ENCODE measurements around the gene SYNJ2BP. TPM values are rescaled to one million over a fixed set of nuclear protein-coding genes. Genes with fewer than 3 reads are reported as not detected.
"Not testable (repeated sequence)": the region's sequence is repeated elsewhere in the genome, so short reads cannot be mapped to it uniquely, and the experiment has no call there.

The SYNJ2BP gene, protein sequence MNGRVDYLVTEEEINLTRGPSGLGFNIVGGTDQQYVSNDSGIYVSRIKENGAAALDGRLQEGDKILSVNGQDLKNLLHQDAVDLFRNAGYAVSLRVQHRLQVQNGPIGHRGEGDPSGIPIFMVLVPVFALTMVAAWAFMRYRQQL
- 15.7 and 20.3 TPM in 2 replicates for total RNA-seq (2014; rRNA removed; shearing (Covaris generic))

DNA sequence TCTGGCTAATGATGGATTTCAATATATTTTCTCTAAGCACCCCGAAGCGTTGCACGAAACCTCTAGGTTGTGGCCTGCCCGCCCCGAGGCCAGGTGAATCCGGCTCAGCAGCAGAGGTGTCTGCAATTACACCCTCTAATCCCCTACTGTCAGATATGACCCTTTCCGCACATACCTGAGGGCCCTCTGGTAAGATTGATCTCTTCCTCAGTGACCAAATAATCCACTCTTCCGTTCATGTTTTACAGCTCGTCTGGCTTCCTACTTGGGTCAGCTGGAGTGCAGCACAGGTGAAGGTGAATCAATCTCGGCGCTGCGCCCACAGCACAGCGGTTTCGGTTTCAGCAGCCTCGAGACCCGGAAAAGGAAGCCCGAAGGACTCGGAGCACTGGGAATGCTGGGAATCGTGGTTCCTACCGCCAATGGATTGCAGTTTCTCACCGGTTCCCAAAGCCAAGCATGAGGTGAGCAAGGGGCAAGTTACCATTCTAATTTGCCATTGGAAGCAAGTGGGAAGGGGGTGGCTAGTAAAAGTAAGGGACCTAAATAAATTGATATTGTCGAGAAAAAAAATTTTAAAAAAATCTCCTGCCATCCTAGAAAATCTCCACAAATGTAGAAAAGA lies at the start of gene SYNJ2BP:
TSS of gene SYNJ2BP (minus strand) at position 366 of the 625 bp plus-strand sequence. CDS start at position 239, 127 bp downstream.
- peak; percentile 58 for DNase-seq (ENCODE audit: low spot score)

DNA sequence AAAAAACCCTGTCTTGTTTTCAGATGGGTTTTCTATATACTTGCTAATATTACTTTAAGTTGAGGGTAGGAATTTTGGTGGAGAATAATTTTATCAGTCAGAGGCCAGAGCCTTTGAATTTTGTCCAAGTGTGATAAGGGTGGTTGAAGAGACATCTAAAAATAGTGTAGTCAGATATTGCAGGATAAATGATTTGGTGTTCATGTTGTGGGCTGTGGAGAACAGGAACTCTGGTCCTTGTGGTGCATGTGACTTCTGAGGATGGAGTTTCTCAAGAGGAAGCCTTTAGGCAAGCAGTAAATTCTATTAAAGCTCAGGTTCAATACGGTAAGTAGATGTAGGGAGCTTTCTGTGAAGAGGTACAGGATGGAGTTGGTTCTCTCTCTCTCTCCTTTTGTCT lies 37.8 kb upstream of the SYNJ2BP start:
- DNase-seq (ENCODE audit: low spot score) = no peak

DNA sequence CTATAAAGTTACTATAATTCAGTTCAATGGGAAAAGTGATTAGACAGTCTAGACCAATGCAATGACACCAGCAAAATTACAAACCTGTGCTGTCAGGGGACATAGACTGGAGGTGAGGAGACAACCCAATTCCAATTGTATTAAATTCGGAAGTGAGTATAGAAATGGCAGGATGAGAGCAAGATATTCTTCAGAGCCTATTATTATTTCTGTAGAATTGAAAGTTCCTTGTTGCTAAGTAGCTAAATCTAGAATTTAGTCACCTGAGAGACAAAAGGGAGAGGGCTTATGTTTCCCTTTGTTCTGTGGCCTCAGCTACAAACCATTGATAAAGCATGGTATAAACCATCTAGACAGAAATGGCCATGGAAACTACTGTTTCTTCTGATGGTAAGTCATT lies 35.0 kb upstream of the SYNJ2BP start, which contains the start of gene ADAM21:
TSS of gene ADAM21 (plus strand) at position 301 of the 400 bp plus-strand sequence. CDS start 5,326 bp downstream, outside the sequence.
- DNase-seq (ENCODE audit: low spot score) = no peak

DNA sequence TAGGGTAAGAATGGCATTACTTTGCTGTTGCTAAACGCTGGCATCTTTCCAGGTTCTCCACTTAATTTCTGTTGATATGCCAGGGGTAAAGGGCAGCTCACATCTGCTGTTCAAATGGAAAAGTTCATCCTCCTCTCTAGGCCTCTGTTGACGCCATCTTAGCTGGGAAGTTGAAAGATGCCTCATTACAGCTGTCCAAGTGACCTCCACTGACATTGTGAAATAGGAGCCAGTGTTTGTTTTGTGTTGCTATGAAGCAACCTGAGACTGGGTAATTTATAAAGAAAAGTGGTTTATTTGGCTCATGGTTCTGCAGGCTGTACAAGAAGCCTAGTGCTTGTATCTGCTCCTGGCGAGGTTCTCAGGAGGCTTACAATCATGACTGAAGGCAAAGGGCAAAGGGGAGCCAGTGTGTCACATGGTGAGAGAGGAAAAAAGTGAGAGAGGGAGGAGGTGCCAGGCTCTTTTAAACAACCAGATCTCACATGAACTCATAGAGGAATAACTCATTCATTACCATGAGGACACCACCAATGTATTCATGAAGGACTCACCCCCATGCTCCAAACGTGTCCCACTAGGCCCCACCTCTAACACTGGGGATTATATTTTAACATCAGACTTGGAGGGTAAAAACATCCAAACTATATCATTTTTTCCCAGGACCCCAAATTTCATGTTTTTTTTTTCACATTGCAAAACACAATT lies 31.9 kb upstream of the SYNJ2BP start:
- no peak for DNase-seq (ENCODE audit: low spot score)

DNA sequence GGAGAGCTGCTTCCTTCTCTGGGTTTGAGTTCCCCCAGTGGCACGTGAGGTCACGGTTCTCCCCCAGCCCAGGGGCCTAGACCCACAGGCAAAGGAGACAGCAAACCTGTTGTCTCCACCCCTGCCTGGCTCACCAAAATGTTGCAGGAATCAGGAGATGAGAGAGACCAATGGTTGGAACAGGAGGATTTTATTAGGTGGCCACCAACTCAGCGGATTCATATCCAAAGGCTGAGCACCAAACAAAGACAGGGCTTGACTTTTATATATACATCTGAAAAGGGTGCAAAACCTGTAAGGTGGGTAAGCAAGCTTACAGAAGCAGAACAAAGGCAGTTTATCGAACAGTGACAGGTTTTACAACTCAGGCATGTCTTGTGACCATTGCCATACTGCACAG lies 25.9 kb upstream of the SYNJ2BP start:
- DNase-seq (ENCODE audit: low spot score) = no peak

DNA sequence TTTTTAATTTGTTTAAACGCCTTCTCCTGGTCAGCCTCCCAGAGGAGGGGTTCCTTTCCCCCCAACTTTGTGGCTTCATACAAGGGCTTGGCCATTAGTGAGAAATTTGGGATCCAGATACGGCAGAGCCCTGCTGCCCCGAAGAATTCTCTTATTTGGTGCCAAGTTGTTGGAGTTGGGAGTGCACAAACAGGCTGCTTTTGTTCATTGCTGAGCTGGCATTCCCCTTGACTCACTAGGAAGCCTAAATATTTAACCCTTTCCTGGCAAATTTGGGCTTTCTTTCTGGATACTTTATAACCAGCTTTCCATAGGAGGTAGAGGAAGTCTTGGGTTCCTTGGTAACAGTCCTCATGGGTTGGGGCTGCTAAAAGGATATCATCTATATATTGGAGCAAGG lies 24.8 kb upstream of the SYNJ2BP start:
- DNase-seq (ENCODE audit: low spot score) = no peak

DNA sequence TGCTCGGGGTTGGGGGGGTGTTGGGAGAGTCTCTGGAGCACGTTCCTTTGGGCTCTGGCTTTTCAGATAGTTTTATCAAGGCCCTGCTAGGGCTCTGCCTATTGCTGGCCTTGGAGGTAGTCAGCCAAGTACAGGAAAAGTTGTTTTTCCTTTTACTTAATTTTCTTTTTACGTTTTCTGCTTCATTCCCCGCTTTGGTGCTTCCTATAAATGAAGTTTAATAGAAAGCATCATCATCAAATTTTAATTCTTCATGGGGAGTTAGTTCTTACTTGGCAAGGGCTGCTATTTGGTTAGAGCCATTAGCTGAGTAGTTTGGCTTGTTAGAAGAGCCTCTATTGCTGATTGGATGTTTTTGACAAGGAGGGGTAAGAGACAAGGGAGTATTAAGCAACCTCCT lies 20.0 kb upstream of the SYNJ2BP start:
- no peak for DNase-seq (ENCODE audit: low spot score)

DNA sequence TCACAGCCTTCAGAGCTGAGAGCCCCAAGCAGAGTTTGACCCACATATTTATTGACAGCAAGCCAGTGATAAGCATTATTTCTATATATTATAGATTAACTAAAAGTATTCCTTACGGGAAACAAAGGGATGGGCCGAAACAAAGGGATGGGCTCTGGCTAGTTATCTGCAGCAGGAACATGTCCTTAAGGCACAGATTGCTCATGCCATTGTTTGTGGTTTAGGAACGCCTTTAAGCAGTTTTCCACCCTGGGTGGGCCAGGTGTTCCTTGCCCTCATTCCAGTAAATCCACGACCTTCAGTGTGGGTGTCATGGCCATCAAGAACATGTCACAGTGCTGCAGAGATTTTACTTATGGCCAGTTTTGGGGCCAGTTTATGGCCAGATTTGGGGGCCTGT lies 9.7 kb upstream of the SYNJ2BP start:
- not testable (repeated sequence) for DNase-seq (ENCODE audit: low spot score)

DNA sequence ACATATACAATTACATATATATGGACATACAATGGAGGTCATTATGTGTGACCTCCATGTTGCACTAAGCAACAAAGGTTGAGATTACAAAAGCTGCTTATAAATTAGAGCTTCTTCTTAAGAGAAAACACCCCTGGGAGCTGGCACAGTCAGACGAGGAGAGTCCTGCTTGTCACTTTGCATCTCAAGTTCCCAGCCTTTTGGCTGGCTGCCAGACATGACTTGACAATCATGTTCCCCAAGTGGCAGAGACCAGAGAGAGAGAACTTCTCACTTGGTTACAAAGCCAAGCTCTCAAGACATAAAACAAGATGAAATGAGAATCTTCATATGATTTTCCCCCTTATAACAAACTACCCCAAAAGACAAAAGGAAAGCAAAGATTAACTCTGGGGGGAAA lies 8.5 kb upstream of the SYNJ2BP start:
- no peak for DNase-seq (ENCODE audit: low spot score)

DNA sequence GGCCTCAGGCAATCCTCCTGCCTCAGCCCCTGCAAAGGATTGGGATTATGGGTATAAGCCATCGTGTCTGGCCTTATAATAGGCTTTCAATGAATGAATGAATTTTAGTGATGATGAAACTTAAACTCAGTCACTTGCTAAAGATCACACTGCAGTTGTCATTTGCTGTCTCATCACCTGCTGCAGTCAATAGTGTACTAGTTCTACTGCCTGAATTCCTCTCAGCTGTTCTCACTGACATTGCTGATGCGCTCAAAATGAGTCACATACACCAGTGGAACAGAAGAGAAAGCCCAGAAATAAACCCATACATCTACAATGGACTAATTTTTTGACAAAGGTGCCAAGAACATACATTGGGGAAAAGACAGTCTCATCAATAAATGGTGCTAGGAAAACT lies 5.6 kb upstream of the SYNJ2BP start:
- no peak for DNase-seq (ENCODE audit: low spot score)

DNA sequence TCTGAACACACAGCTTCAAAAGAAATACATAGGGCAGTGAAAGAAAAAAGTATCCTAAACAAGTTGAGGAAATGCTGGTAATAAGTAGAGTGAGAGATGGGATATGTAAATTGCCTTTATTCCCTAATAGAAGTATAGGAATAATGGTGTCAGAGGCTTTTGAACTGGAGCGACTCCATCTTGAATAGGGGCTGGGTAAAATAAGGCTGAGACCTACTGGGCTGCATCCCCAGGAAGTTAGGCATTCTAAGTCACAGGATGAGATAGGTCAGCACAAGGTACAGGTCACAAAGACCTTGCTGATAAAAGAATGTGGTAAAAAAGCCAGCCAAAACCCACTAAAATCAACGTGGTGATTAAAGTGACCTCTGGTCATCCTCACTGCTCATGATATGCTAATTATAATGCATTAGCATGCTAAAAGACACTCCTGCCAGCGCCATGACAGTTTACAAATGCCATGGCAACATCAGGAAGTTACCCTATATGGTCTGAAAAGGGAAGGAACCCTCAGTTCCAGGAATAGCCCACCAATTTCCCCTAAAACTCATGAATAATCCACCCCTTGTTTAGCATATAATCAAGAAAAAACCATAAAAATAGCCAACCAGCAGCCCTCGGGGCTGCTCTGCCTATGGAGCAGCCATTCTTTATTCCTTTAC lies 2.5 kb upstream of the SYNJ2BP start:
- DNase-seq (ENCODE audit: low spot score) = not testable (repeated sequence)

DNA sequence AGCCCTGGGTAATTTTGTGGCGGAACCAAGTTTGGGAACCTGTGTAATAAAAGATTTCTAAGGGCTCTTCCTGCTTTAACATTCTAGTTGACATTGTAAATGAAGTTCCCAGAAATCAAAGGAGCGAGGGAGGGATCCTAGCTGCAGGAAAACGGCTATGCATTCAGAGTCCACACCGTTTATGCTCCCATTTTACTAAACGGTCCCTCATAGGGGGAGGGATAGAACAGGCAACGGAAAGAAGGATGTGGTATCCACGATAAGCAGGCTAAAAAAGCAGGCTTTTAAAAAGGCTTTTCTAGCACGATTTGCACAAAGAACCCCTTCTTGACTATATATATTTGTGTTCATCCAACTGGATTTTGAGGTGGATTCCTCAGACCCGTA lies 559 bp downstream of the SYNJ2BP start:
- no peak for DNase-seq (ENCODE audit: low spot score)

DNA sequence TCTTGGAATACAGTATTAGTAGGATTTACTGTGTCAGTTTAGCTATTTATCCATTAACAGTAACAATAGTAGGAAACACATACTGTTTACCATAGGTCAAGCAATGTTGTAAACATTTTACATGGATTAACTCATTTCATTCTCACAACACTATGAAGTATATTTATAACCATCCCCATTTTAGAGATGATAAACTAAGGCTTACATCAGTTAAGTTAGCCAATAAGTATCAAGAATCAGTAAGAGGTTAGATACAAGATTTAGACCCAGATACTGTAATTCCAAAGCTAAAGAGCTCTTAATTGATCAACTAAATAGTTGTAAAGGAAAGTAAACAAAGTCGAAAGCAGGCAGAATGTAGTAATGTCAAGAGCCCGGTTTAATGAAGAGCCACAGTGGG lies 1.1 kb downstream of the SYNJ2BP start:
- DNase-seq (ENCODE audit: low spot score) = no peak

DNA sequence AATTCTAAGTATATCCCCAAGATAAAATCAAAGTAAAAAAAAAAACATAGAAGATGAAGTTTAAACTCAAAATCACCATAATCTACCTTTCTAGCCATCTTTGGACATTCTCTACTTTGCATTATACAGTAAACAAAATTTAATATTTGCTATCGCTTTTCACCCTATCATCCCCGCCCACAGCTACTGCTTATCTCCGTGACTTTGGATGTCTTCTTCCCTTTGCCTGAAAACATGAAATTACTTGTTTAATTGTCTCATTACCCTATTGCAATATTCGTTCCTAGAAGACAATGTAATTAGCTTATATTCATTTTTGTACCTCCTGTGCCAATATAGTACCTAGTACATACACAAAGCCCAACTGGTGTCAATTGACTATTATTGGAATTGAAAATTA lies 9.3 kb downstream of the SYNJ2BP start:
- no peak for DNase-seq (ENCODE audit: low spot score)

DNA sequence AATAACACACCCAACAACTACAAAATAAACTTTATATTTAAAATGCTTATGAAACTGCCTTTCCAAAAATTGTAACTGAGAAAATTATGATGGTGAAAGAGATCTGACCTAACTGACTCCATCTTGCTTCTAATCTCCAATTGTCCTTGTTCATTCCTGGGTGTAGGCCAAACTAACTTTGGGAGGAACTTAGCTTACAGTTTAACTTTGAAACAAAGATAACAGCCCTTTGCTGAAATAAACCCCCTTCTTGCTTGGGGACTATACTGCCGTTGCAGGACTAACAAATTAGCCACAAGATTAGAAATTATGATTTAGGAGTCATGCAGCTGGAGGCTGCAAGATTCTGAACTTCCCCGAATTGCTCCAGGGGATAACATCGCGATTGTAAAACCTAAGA lies 10.7 kb downstream of the SYNJ2BP start:
- not testable (repeated sequence) for DNase-seq (ENCODE audit: low spot score)

DNA sequence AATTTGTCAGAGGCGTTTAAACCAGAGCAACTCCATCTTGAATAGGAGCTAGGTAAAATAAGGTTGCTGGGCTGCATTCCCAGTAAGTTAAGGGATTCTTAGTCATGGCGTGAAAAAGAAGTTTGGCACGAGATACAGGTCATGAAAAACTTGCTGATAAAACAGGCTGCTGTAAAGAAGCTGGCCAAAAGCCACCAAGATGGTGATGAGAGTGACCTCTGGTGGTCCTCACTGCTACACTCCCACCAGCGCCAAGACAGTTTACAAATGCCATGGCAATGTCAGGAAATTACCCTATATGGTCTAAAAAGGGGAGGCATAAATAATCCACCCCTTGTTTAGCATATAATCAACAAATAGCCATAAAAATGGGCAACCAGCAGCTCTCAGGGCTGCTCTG lies 13.6 kb downstream of the SYNJ2BP start:
- DNase-seq (ENCODE audit: low spot score) = peak; percentile 4

DNA sequence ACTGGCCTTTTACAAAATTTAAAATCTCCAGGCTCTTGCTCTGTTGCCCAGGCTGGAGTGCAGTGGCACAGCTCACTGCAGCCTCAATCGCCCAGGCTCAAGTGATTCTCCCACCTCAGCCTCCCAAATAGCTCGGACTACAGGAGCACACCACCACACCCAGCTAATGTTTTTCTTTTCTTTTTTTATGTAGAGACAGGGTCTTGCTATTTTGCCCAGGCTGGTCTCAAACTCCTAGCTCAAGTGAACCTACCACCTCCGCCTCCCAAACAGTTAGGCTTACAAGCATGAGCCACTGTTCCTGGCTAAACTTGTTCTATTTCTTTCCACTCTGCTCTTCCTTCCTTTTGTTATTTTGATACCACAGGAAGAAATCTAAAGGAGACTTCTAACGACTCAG lies 15.2 kb downstream of the SYNJ2BP start:
- no peak for DNase-seq (ENCODE audit: low spot score)

DNA sequence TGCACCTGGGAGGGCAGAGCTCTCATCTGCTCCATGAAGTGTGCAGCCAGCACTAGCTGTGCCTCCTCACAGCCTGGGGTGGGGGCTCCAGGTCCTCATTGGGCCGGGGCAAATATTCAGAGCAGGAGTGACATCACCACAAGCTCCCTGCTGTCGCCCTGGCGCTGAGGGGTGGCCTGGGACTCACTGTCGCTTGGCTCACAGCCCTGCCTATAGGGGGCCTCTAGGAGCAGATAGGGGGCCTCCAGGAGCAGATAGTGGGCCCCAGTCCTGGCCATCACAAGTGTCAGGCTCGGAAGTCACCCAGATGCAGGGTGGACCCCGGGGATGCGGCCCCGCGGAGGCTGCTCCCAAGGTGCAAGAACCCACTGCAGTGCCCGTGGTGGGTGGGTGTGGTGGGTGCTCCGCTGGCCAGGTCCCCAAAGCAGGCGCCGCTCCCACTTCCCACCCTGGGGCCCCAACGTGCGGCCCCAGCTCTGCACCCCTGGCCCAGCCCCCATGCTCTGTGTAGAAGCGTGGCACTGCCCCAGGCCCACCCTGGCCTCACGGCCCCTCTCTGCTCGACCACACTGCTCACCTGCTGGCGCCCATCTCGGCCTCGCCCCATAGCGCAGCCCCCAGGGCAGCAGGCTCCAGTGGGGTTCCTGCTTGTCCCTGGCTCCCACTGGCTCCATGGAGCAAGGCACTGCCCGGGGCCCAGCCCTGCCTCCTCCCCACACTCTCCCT lies 18.0 kb downstream of the SYNJ2BP start:
- DNase-seq (ENCODE audit: low spot score) = no peak

DNA sequence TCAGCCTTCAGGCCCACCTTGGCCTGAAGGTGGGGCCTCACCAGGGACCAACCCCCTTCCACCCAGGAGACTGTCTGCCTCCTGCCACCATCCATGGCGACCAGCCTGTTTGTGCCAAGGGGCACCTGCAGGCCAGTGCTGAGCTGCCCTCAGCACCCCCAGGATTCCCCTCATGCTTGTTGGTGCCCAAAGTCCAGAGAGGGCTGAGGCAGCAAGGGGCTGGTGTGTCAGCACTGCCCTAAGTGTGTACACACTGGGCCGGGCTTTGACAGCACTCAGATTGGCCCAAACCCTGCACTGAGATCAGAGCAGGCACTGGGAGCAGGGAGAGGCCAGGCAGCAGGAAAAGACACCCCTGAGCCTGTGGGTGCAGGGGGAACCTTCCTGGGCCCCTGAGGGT lies 18.6 kb downstream of the SYNJ2BP start:
- no peak for DNase-seq (ENCODE audit: low spot score)

DNA sequence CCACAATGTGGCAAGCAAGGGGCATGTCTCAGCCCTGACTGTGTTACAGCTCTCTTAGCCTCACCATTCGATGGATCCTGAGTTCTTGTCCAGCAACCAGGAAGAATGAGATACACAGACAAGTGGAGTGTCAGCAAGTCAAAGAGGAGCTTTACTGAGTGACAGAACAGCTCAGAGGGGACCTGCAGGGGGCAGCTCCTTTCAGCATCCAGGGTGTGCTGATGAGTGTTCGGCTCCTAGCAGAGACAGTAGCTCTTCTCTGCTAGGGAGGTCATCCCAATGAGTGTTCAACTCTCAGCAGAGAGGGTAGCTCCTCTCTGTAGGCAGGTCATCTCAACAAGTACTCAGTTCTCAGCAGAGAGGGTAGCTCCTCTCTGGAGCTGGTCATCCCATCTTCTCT lies 19.1 kb downstream of the SYNJ2BP start:
- DNase-seq (ENCODE audit: low spot score) = no peak

DNA sequence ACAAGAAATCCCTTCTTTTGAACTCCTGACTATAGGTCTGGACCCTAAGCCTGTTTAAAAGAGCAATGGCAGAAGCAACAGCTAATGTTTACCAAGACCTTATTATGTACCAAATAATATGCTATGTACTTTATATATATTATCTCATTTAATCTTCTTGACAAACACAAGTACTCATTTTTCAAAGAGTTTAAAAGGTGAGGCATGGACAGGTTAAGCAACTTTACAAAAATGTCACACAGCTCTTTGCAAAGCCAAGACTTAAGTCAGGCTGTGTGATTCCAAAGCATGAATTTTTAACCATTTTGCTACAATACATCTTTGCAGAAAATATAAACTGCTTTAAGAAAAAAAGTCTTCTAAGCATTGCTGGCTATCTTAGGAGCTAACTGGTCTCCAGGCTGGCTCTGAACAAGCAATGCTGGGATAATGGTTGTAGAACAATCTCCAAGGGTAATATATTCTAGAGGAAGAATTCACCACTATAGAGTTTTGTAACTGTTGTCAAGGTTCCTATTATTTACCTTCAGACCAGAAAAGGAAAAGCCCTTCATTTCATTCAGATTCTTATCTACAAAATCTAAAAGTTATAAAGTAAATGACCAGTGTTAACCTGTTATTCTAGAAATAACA lies 22.1 kb downstream of the SYNJ2BP start:
- no peak for DNase-seq (ENCODE audit: low spot score)

DNA sequence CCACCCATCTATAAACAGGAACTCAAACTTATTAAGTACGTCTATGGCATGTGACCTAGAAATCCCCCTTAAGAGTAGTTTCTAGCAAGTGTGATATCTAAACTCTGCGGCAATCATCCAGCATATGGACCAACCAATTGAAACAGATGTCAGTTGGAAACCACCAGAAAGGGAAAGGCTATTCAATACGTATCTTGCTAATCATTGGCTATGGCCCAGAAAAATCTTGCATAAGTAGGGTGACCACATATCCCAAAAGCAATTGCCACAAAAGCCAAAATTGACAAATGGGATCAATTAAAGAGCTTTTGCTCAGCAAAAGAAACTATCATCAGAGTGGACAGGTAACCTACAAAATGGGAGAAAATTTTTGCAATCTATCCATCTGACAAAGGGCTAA lies 24.2 kb downstream of the SYNJ2BP start:
- DNase-seq (ENCODE audit: low spot score) = no peak

All from A172 (cell line).